HepG2 (cell line): Measurements from ENCODE around the gene ST6GALNAC3.

Source experiments
- CTCF ChIP-seq: sonication (generic); formaldehyde crosslinking; IDR thresholded peaks from 2 replicates; pipeline ENCODE4 v1.5.0; 2020; ENCODE audit warnings: mild to moderate bottlenecking, missing genetic modification reagents, moderate library complexity
- DR1 ChIP-seq: sonication (generic); formaldehyde crosslinking; IDR thresholded peaks from 2 replicates; pipeline ENCODE4 v1.8.0; 2021; ENCODE audit warnings: mild to moderate bottlenecking, missing genetic modification reagents, inconsistent platforms
- ELF1 ChIP-seq: sonication (generic); formaldehyde crosslinking; IDR thresholded peaks from 2 replicates; pipeline ENCODE4 v1.4.0; 2020; ENCODE audit warnings: missing genetic modification reagents
- MAFK ChIP-seq, 2 experiments: IDR thresholded peaks in 1 of 2; conservative IDR thresholded peaks in 1 of 2; 2 replicates each; pipeline ENCODE4 v1.6.1; 2011; ENCODE audit warnings: improper control_type of control experiment in 2 of 2, low read length in 2 of 2
- MXI1 ChIP-seq: IDR thresholded peaks from 3 replicates; pipeline ENCODE4 v1.6.1; 2012; ENCODE audit warnings: low read depth, low read length, inconsistent platforms, borderline replicate concordance
- NFYB ChIP-seq: sonication (generic); formaldehyde crosslinking; IDR thresholded peaks from 2 replicates; pipeline ENCODE4 v1.4.0; 2020; ENCODE audit warnings: missing genetic modification reagents
- PCBP2 ChIP-seq: fragments of 200-400 bp; formaldehyde crosslinking; optimal IDR thresholded peaks from 2 replicates; pipeline ENCODE3; 2018; ENCODE audit warnings: low read length, low read depth; ENCODE audit not compliant: poor library complexity, severe bottlenecking
- POLR2A ChIP-seq, 2 experiments: IDR thresholded peaks; 2 replicates each; pipeline ENCODE4 v1.6.1; 2011; ENCODE audit warnings: low read depth in 2 of 2, low read length in 2 of 2, mild to moderate bottlenecking in 1 of 2, moderate library complexity in 1 of 2; ENCODE audit not compliant: insufficient read depth in 1 of 2
- PRDM15 ChIP-seq: sonication (generic); formaldehyde crosslinking; IDR thresholded peaks from 2 replicates; pipeline ENCODE4 v1.4.0; 2020; ENCODE audit warnings: missing genetic modification reagents
- SPEN ChIP-seq: sonication (generic); formaldehyde crosslinking; IDR thresholded peaks from 2 replicates; pipeline ENCODE4 v1.5.1; 2020; ENCODE audit warnings: low read depth, mild to moderate bottlenecking, missing genetic modification reagents
- U2AF2 ChIP-seq: fragments of 200-400 bp; formaldehyde crosslinking; IDR thresholded peaks from 2 replicates; pipeline ENCODE4 v1.6.1; 2017; ENCODE audit warnings: low read depth, mild to moderate bottlenecking, low read length
- USF2 ChIP-seq, 2 experiments: sonication (generic) in 1 of 2; formaldehyde crosslinking in 1 of 2; IDR thresholded peaks; 2 replicates each; pipeline versions ENCODE4 v1.5.1 to v1.6.1; 2011 to 2020; ENCODE audit warnings: borderline replicate concordance in 1 of 2, low read depth in 1 of 2, low read length in 1 of 2, mild to moderate bottlenecking in 1 of 2, missing genetic modification reagents in 1 of 2, moderate library complexity in 1 of 2
- ZNF281 ChIP-seq: sonication (generic); formaldehyde crosslinking; IDR thresholded peaks from 2 replicates; pipeline ENCODE4 v1.4.0; 2020; ENCODE audit warnings: missing genetic modification reagents, borderline replicate concordance
- ZNF775 ChIP-seq: sonication (generic); formaldehyde crosslinking; IDR thresholded peaks from 2 replicates; pipeline ENCODE4 v1.4.0; 2020; ENCODE audit warnings: missing genetic modification reagents, mild to moderate bottlenecking, moderate library complexity, borderline replicate concordance

- no peak for TF ChIP-seq NFYB (CRISPR knock-in tag)
- no peak for TF ChIP-seq MAFK (conservative IDR thresholded peaks at IDR 0.05 in 1 of 2, IDR thresholded peaks at IDR 0.05 in 1 of 2; ENCODE audit: low read length in 2 of 2)
- TF ChIP-seq USF2 (IDR thresholded peaks at IDR 0.05; ENCODE audit: low read depth, low read length), result no peak
- no peak for TF ChIP-seq USF2 (CRISPR knock-in tag; IDR thresholded peaks at IDR 0.05; ENCODE audit: borderline replicate concordance)
- TF ChIP-seq CTCF (CRISPR knock-in tag), result no peak
- no peak for TF ChIP-seq DR1 (CRISPR knock-in tag)
- TF ChIP-seq MXI1, result no peak
- no peak for TF ChIP-seq POLR2A (IDR thresholded peaks at IDR 0.05; ENCODE audit: insufficient read depth in 1 of 2, low read depth in 2 of 2, low read length in 2 of 2)
- TF ChIP-seq ZNF775 (CRISPR knock-in tag), result no peak
- TF ChIP-seq U2AF2, result no peak
- TF ChIP-seq PCBP2, result no peak
- TF ChIP-seq SPEN, result no peak
- no peak for TF ChIP-seq PRDM15
- no peak for TF ChIP-seq ELF1 (CRISPR knock-in tag)
- no peak for TF ChIP-seq ZNF281 (CRISPR knock-in tag)
Observed at GRCh38 chr1:76177615-76178014, 103.1 kb downstream of the ST6GALNAC3 start.
